Stimulated activated CD4-positive, alpha-beta T cell treated with anti-CD3 and anti-CD28 coated beads, TNF-alpha, amount 100 ng/mL, for 48 hours (primary cell): ENCODE measurements around the gene SCN4B.

Experiments
- DNase-seq, 3 donors: peaks; one replicate each; pipeline ENCODE4 v3.0.0-alpha.2; 2020; ENCODE audit warnings: low read depth in 3 of 3

SCN4B gene

DNA sequence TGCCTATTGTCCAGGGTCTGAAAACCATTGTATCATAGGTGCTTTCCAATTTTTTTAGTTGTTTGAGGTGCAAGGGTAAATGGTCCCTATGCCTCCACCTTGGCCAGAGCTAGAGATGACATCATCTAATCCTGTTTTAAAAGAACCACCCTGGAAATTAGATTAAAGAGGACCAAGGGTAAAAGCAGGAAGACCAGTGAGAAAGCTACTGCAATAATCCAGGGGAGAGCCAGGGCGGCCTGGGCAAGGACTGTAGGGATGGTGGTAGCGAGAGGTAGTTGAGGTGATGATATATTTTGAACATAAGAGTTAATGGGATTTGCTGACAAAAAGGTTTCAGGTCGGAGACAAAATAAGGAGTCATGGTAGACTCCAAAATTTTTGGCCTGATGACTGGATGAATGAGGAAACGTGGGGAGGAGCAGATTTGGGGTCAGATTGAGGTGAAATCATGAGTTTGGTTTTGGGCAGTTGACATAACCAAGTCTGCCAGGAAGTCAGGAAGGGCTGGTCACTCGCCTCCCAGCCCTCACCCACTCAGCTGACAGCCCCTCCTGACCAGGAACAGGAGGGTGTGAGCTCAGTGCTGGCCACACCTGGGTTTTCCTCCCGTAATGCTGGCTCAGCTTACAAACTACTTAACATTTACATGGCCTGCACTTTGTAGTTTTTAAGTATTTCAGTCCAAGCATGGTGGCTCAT lies 23.0 kb downstream of the SCN4B start:
- DNase-seq: no peak

DNA sequence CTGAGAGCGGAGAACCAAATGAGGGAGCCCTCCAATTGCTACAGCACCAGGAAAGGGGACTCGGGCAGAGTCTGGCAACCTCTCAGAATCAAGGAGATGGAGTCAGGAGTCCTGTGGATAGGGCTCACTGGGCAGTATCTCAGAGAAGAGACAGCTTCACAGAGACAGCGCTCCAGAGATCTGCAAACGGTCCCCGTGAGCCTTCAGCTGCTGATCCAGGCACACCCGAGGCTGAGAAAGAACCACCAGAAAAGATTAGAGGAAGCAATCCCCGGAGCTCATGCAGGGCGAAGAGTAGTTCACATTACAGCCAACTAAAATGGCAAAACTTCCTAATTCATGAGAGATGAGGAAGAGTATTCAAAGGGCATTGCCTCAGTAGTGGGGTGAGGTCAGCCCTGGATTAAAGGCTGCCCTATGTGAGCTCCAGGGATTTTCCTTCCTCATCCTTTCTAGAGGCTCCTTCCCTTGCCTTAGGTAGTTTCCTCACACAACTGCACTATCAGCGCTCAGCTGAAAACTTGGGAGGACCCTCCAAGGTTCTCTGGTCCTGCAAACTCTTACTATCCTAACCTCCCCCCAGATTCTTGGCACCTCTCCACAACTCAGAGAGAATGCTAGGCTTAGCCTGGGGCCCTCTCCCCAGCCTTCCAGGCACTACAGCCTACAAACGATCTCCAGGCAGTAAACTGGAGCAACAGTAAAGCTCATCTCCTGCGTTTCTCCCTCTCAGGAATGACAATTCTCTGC lies 23.7 kb downstream of the SCN4B start:
- DNase-seq: no peak

DNA sequence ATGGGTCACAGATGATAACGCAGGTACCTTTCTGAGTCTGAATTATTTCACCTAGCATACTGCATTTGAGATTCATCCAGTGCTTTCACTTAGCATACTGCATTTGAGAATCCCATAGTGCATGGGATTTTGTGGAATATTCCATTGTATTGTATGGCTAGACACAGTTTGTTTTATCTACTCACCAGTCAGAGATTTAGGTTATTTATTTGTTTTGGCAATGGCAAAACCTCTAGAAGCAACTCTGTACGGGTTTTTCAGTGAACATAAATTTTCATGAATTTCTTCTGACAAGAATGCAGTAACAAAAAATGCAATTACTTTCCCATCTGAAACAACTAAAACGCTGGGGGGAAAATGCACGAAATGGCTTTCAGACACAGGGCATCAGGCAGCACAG lies 24.3 kb downstream of the SCN4B start:
- DNase-seq: no peak

DNA sequence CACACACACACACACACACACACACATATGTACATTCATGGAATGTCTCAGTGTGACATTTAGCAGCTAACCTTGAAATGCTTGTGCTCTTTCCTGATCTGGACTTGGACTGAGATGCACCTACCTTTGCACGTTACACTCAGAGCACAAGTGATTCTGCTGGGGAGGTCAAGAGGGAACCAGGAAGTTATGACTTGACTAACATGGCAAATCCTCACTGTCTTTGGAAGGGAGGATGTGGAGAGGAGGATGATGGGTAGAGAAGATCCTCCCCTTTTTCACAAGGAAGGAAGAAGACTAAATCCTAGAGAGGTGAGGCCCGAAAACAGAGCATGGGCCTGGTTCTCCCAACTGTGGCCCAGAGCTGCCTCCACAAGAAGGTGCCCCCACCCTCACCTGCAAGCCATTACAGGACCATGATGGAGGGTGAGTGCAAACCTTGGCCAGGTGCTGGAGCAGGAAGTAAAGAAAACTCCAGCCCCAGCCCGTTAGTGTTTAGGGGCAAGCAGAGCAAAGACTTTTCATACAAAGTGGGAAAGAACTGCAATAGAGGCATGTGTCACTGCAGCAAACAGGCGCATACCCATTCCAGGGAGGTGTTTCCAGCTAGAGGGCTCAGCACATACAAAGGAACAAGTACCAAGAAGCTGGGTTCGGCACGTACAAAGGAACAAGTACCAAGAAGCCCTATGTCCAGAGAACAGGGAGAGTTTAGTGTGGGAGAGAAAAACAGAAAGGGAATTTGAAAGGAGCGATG lies 26.4 kb downstream of the SCN4B start:
- DNase-seq: no peak

DNA sequence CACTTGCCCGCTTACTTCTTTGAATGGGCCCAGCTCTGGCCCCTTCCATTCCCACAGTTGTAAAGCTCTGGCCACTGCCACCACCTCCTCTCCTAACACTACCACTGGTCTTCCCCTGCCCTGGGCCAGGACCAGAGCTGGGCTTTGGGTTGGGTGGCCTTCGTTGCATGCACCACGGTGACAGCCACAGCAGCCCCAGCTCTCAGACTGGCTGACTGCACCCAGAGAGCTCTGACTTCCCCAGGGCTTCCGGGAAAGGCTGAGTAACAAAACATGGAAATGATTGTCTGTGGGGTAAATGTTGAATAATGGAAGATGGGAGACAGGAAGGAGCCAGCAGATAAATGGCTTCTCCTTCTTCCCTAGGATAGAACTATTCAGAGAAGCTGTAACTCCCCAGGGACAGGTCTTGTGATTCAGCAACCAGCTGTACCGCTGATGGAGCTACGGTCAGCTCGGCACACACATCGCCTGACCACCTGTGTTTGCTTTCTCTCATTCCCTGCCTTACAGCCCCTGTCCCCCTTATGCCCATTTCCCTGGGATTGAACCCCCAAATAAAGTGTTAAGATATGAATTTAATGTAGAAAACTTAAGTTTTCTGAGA lies 27.6 kb downstream of the SCN4B start:
- DNase-seq: no peak

DNA sequence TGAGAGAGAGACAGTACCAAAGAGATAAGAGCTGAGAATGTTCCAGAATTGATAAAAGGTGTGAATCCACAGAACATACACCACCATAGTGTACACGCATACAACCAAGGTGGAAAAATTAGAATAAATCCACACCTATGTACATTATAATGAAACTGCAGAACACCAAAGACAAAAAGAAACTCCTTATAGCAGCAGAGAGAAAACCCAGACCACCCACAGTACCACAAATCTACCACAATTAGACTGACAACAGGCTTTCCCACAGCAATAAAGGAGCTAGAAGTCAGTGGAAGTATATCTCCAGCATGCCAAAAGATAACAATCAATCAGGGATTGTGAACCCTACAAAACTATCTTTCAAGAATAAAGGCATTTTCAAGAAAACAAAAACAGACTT lies 31.8 kb downstream of the SCN4B start:
- no peak for DNase-seq

DNA sequence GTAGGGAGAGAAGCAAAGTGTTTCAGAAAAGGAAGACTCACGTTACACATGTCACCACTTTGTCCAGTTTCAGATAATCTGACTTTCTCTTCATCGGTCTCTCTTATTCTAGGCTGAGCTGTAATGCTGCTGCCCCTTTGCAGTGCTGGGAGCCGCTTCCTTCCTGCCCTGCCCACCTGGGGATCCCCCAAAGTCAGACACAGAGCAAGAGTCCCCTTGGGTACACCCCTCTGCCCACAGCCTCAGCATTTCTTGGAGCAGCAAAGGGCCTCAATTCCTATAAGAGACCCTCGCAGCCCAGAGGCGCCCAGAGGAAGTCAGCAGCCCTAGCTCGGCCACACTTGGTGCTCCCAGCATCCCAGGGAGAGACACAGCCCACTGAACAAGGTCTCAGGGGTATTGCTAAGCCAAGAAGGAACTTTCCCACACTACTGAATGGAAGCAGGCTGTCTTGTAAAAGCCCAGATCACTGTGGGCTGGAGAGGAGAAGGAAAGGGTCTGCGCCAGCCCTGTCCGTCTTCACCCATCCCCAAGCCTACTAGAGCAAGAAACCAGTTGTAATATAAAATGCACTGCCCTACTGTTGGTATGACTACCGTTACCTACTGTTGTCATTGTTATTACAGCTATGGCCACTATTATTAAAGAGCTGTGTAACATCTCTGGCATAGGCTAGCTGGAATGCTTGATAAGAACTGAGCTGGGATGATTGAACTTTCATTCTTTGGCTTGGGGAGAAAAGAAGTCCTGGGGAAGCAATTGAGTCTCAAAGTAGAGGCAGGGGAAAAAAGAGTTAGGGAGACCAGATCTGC lies 34.6 kb downstream of the SCN4B start:
- DNase-seq: no peak

DNA sequence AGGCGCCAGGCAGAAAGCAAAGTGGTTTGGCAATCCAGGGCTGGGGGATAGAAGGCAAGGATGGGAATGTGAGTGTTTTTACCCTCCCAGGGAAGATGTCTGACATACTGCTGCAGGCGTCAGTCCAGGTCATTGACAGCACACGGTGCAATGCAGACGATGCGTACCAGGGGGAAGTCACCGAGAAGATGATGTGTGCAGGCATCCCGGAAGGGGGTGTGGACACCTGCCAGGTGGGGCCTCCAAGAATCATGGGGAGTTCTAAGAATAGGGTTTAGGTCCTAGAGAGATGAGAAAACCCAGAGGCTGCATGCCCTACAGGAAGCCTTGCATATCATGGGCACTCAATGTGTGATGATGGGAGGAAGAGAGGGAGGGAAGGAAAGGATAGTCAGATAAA lies 37.6 kb downstream of the SCN4B start:
- DNase-seq: no peak

DNA sequence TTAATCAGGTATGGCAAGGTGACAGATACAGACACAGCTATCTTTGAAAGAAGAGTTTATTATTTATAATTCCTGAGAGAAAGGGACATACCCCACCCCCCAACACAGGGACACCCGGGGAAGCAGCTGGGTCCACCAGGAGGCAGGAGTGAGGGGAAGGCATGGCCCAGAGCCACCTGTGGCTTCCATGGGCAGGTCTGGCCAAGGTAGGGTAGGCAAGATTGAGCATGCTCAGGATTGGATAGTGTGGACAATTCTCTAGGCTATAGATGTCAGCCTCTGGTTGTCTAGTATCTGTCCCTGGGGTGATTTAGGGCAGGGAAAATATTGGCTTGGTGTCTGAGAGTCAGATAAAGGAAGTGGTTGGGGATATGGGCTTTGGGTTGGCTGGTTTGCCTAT lies 38.4 kb downstream of the SCN4B start:
- DNase-seq: no peak

DNA sequence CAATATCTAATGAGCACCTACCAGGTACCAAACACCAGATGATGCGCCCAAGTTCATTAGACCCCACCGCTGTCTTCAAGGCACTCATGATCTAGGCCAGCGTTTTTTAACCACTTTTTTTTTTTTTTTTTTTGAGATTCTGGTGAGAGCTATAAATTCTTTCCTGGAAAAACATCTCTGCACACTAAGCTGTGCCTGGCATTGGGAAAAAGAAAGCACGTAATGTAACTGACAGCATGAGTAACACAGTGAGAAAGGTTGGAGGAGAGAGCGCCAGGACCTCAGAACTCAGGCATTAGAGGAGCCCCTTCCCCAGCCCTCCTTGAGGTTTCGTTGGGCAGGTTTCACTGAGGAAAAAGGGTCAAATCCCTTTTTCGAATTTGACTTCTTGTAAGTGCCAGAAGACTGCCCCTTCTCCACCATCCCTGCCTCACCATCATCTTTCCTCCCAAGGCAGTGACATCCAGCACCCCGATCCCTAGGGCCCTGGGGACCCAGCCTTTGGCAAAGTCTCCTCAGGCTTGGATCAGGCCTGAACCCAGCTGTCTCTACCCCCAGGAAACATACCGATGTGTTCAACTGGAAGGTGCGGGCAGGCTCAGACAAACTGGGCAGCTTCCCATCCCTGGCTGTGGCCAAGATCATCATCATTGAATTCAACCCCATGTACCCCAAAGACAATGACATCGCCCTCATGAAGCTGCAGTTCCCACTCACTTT lies 39.8 kb downstream of the SCN4B start:
- no peak for DNase-seq

DNA sequence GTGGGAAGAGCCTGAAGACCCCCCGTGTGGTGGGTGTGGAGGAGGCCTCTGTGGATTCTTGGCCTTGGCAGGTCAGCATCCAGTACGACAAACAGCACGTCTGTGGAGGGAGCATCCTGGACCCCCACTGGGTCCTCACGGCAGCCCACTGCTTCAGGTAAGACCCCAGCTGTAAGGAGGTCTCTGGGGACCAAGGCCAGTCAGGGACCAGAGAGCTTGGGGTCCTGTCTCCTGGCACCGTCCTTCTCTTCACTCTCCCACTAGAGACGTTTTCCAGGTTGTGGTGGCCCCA lies 40.9 kb downstream of the SCN4B start:
- DNase-seq: no peak

DNA sequence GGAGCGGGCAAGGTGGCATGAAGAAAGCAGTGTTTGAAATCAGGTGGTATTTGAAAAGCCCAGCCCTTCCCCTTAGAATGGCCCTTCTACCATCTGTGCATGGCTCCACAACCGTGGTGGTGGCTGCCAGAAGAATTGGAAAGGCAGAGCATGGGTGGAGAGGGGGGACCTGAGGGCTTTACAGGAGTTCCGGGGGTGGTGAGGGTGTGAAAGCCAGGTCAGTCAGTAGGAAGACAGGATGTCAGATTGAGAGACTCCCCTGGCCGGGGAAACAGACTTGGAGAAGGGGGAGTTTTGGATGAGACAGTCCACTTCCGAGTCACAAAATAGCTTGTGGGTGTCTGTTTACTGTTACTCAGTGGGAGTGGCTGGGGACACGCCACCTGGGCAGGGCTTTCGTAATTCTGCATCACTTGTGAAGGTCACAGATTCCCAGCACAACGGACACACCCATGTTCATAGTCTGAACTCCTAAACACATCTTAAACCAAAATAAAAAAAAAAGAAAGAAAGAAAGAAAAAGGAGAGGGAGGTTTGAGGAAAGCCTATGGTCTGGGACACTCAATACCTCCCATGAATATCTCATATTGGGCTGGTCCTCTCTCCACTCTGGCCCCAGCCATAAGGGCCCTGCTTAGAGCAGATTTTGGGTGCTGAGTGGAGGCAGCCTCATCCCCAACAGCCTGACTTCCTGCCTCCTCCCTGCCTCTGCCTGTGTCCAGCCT lies 41.4 kb downstream of the SCN4B start:
- no peak for DNase-seq

DNA sequence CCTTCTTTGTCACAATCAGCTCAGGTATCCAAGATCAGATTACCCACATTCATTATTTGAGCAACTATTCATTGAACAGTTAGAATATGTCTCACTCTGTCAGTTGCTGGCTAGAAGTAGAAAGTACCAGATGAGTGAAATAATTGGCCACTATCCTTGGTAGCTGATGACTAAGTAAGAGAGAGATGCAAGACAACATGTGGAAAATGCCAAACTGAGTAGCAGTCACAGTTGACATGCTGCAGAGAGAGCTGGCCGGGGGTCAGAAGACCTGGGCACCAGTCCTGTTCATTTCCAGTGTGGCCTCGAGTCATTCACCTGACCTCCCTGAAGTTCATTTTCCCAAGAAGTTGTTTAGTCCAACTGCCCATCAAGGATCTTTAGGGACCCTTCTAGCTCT lies 43.4 kb downstream of the SCN4B start:
- no peak for DNase-seq

DNA sequence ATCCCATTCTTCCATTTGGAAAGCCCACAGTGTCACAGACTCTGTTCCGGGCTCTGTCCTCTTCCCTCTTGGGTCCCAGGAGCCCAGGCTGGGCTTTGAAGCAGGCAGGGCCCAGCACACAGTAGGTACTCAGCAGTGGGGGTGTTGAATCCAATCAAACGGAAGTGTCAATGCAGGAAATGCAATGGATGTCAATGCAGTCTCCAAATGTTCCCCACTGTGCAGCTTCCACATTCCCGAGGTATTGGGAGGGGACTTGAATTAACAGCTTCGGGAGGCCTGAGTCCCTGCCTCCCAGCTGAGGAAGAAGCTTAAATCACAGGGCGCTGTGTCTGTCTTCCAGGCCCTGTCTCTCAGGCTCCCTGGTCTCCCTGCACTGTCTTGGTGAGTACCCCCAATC lies 44.1 kb downstream of the SCN4B start:
- no peak for DNase-seq

DNA sequence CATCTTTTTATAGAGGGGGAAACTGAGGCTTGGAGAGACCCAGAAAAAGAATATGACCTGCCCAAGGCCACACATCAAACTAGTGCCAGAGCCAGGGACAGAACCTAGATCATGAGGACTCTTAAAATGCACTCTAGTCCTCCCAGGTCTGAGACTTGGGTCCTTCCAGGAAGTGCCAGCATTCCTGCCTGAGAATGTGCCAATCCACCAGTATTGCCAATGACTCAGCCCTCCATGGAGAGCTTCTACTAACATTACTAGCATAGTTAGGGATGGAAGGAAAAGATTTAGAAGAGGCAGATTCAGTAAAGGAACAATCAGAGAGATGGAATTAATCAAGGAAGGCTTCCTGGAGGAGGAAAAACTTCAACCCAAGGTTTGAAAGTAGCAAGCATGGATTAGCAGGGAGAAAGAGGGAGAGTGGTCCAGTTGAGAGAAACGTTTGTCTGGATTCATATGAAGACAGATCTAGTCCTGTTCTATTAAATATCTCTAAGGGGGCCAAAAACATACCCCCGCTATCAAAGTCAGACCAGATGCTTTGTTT lies 45.8 kb downstream of the SCN4B start:
- DNase-seq: no peak

DNA sequence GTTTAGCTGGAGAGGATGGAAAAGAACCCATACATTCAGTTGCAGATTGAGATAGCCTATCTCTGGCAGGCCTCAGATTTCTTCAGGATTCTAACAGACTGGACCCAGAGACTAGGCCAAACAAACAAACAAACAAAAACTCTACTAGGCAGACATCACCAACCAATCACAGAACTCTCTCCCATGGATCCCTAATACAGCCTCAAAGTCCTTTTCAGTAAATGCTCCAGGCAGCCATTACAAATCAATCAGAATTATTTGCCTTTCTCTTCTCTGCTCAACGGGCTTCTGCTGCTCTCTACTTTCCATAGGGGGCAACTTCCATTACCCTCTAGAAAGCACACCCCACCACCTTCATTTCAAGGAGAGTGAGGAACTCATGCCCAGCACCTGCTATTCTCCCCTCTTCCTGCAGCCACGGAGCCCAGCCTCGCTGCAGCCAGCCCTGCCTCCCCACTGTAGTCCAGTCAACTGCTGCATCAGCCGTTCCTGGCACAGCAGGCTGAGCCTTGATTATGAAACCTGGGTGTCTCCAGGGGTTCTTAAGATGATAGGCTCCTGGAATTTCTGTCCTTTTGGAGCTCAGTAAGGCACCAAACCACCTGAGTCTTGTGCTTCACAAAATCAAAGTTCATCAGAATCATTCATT lies 46.8 kb downstream of the SCN4B start:
- DNase-seq: no peak

DNA sequence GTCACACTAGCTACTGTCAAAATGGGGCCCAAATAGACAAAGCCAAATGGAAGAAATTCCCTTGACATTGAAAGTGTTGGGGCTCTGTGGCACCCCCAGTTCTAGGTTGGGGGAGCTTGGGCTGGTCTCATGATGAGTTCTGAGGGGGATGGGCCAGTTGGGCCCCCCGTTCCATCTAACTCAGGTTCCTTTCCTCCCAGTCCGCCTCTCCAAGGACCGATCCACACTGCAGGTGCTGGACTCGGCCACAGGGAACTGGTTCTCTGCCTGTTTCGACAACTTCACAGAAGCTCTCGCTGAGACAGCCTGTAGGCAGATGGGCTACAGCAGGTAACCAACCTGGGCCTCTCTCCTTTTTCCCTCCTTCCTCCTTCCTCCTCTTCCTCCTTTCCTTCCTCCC lies 48.1 kb downstream of the SCN4B start:
- no peak for DNase-seq

DNA sequence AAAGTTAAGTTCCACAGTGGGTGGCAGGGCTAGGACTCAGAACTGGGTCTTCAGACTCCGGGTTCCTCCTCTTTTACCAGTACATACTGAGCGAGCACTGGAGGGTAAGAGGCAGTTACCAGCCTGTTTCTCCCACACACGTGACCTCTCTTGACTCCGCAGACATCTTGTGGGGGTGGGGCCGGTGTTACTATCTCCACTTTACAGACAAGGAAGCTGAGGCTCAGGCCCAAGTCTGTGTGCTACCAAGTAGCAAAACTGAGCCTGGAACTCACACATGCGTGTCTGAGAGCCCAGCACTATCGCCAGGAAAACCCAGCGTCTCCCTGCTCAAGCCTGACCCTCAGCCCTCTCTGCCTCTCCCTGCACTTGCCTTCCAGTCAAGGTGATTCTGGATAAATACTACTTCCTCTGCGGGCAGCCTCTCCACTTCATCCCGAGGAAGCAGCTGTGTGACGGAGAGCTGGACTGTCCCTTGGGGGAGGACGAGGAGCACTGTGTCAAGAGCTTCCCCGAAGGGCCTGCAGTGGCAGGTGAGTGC lies 49.8 kb downstream of the SCN4B start:
- no peak for DNase-seq

DNA sequence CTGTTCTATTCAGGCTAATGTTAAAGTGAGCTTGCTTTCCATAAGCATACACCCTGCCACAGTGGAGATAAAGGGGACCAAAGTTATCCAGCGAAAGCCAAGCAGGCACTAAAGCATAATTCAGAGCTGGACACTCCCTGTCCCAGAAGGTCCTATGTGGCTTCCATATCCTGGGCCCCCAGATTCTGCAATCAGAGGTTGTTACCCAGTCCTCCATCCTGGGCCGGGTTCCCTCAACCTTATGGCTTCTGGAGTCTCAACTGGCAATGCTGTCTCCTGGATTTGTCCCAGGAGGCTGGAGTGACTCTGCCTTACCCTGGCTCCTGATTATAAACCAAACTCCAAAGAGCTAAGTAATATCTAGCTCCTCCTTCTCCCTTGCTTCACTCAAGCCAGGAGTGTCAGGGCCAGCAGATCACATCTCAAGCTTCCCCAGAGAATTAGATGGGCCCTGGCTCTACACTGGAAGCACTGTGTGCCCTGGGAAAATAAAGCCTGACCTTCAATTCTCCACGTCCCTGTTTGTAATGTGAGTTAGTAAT lies 51.9 kb downstream of the SCN4B start:
- DNase-seq: no peak
